Measurements from ENCODE around the gene ABCE1.

DNA sequence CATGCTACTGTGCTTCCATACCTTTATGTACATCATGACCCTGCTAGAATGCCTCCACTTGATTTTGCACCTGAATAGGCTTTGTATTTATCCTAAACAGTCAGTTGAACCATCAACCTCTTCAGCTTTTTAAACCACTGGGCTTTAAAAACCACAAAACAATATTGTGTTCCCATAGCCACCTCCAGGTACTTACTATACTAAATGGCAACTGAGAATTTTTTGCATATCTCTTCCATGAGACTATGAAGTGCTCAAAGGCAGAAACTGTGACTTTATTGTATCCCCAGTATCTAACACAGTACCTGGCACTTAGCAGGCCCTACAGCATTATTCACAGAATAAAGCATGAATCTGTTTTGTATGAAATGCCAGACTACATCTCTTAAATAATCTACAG lies 39.9 kb upstream of the ABCE1 start:
- TF ChIP-seq, protein P1, sequence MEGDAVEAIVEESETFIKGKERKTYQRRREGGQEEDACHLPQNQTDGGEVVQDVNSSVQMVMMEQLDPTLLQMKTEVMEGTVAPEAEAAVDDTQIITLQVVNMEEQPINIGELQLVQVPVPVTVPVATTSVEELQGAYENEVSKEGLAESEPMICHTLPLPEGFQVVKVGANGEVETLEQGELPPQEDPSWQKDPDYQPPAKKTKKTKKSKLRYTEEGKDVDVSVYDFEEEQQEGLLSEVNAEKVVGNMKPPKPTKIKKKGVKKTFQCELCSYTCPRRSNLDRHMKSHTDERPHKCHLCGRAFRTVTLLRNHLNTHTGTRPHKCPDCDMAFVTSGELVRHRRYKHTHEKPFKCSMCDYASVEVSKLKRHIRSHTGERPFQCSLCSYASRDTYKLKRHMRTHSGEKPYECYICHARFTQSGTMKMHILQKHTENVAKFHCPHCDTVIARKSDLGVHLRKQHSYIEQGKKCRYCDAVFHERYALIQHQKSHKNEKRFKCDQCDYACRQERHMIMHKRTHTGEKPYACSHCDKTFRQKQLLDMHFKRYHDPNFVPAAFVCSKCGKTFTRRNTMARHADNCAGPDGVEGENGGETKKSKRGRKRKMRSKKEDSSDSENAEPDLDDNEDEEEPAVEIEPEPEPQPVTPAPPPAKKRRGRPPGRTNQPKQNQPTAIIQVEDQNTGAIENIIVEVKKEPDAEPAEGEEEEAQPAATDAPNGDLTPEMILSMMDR (IDR thresholded peaks at IDR 0.05; ENCODE audit: extremely low read depth in 1 of 2, insufficient read depth in 1 of 2, low read depth in 1 of 2, low read length in 2 of 2), result no peak
- no peak for TF ChIP-seq POLR2A (IDR thresholded peaks at IDR 0.05; ENCODE audit: low read depth, low read length)
- TF ChIP-seq FOS (IDR thresholded peaks at IDR 0.05; ENCODE audit: borderline replicate concordance, insufficient read depth, low read length), result no peak
- no peak for TF ChIP-seq EZH2 (IDR thresholded peaks at IDR 0.05; ENCODE audit: borderline replicate concordance, low read depth, low read length, severe bottlenecking)
- TF ChIP-seq, protein P2, sequence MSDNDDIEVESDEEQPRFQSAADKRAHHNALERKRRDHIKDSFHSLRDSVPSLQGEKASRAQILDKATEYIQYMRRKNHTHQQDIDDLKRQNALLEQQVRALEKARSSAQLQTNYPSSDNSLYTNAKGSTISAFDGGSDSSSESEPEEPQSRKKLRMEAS (IDR thresholded peaks at IDR 0.05; ENCODE audit: insufficient read depth, insufficient read length), result no peak
